Keratinocyte (primary cell): ENCODE results near the gene PACS2.

Source experiments
- CTCF ChIP-seq, 3 experiments: IDR thresholded peaks in 1 of 3; conservative IDR thresholded peaks in 1 of 3; optimal IDR thresholded peaks in 1 of 3; 2 replicates in 2 of 3; 3 replicates in 1 of 3; pipeline versions ENCODE3 to v1.5.1; 2011; ENCODE audit warnings: low read length in 3 of 3, mild to moderate bottlenecking in 3 of 3, moderate library complexity in 2 of 3, control low read depth in 1 of 3, inconsistent platforms in 1 of 3; ENCODE audit not compliant: insufficient read depth in 2 of 3; ENCODE audit errors: extremely low read depth in 1 of 3
- EZH2 ChIP-seq: IDR thresholded peaks from one replicate; pipeline ENCODE4 v1.6.1; 2012; ENCODE audit warnings: inconsistent platforms, mild to moderate bottlenecking, low read length, moderate library complexity

DNA sequence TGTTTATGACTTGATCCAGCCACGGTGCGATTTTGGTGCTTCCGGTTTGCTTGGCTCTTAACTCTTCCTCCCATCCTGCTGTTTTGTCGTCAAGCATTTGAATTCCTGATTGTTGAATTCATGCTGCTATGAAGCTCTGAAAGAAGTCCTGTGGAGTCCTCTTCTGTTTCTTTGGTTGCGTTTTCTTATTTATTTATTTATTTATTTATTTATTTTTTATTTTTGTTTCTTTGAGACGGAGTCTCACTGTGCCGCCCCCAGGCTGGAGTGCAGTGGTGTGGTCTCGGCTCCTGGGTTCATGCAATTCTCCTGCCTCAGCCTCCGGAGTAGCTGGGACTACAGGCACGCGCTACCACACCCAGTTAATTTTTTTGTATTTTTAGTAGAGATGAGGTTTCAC, 102.1 kb downstream of the PACS2 start:
- TF ChIP-seq CTCF (optimal IDR thresholded peaks at IDR 0.05 in 1 of 3, IDR thresholded peaks at IDR 0.05 in 1 of 3, conservative IDR thresholded peaks at IDR 0.05 in 1 of 3; ENCODE audit: extremely low read depth in 1 of 3, insufficient read depth in 2 of 3, low read length in 3 of 3) (no peak), EZH2 (no peak)
